HepG2 (cell line): Measurements from ENCODE around the gene VEGFA. TPM values are rescaled to one million over a fixed set of nuclear protein-coding genes. Genes with fewer than 3 reads are reported as not detected.

Experiments
- ESRRA ChIP-seq: sonication (generic); formaldehyde crosslinking; IDR thresholded peaks from 2 replicates; pipeline ENCODE4 v1.5.1; 2020; ENCODE audit warnings: mild to moderate bottlenecking, low read depth, missing genetic modification reagents
- NCOR1 ChIP-seq: fragments of 200-600 bp; sonication (generic); IDR thresholded peaks from 2 replicates; pipeline ENCODE4 v1.7.0; 2017; ENCODE audit warnings: antibody characterized with exemption, low read length, borderline replicate concordance
- NR2F2 ChIP-seq: IDR thresholded peaks from 2 replicates; pipeline ENCODE4 v1.6.1; 2012; ENCODE audit warnings: low read depth, inconsistent platforms, borderline replicate concordance
- NRL ChIP-seq: sonication (generic); formaldehyde crosslinking; IDR thresholded peaks from 2 replicates; pipeline ENCODE4 v1.5.0; 2020; ENCODE audit warnings: missing genetic modification reagents, mild to moderate bottlenecking, moderate library complexity, borderline replicate concordance
- ONECUT2 ChIP-seq: sonication (generic); formaldehyde crosslinking; IDR thresholded peaks from 2 replicates; pipeline ENCODE4 v1.4.0; 2020; ENCODE audit warnings: missing genetic modification reagents
- RORA ChIP-seq: sonication (generic); formaldehyde crosslinking; IDR thresholded peaks from 2 replicates; pipeline ENCODE4 v1.5.0; 2020; ENCODE audit warnings: mild to moderate bottlenecking, missing genetic modification reagents, moderate library complexity
- SAFB2 ChIP-seq: sonication (generic); formaldehyde crosslinking; IDR thresholded peaks from 2 replicates; pipeline ENCODE4 v1.5.1; 2020; ENCODE audit warnings: missing genetic modification reagents, low read depth, mild to moderate bottlenecking, borderline replicate concordance
- SAP130 ChIP-seq: IDR thresholded peaks from 2 replicates; pipeline ENCODE4 v1.6.1; 2016; ENCODE audit warnings: low read depth
- STAG1 ChIP-seq: sonication (generic); formaldehyde crosslinking; IDR thresholded peaks from 2 replicates; pipeline ENCODE4 v1.4.0; 2020; ENCODE audit warnings: missing genetic modification reagents
- SUZ12 ChIP-seq: fragments of 150-350 bp; IDR thresholded peaks from 2 replicates; pipeline ENCODE4 v1.6.1; 2014; ENCODE audit warnings: low read depth, low read length
- ZBTB25 ChIP-seq: IDR thresholded peaks from 2 replicates; pipeline ENCODE4 v1.6.1; 2018; ENCODE audit warnings: missing genetic modification reagents
- ZFP36 ChIP-seq: fragments of 150-350 bp; IDR thresholded peaks from 2 replicates; pipeline ENCODE4 v1.6.1; 2018; ENCODE audit warnings: borderline replicate concordance, low read length, low read depth; ENCODE audit not compliant: partially characterized antibody
- ZKSCAN5 ChIP-seq: sonication (generic); formaldehyde crosslinking; IDR thresholded peaks from 2 replicates; pipeline ENCODE4 v1.5.1; 2020; ENCODE audit warnings: mild to moderate bottlenecking, missing genetic modification reagents
- ZKSCAN8 ChIP-seq: IDR thresholded peaks from 2 replicates; pipeline ENCODE4 v1.6.1; 2016; ENCODE audit warnings: borderline replicate concordance, missing genetic modification reagents, missing compliant biosample characterization
- ZMAT3 ChIP-seq: sonication (generic); formaldehyde crosslinking; conservative IDR thresholded peaks from 2 replicates; pipeline ENCODE4 v1.7.0; 2021; ENCODE audit warnings: missing genetic modification reagents
- ZNF274 ChIP-seq: sonication (generic); formaldehyde crosslinking; IDR thresholded peaks from 2 replicates; pipeline ENCODE4 v1.5.1; 2020; ENCODE audit warnings: mild to moderate bottlenecking, missing genetic modification reagents
- ZNF543 ChIP-seq: sonication (generic); formaldehyde crosslinking; IDR thresholded peaks from 2 replicates; pipeline ENCODE4 v1.4.0; 2020; ENCODE audit warnings: mild to moderate bottlenecking, missing genetic modification reagents
- ZNF839 ChIP-seq: sonication (generic); formaldehyde crosslinking; IDR thresholded peaks from 2 replicates; pipeline ENCODE4 v1.4.0; 2020; ENCODE audit warnings: missing genetic modification reagents, mild to moderate bottlenecking, borderline replicate concordance
- polyA plus RNA-seq, 8 experiments: library from polyadenylated mRNA; depleted of rRNA in 3 of 8; stranded (reverse) in 7 of 8; unstranded in 1 of 8; fragments of >200 nt; fragmentation: Illumina TruSeq in 4 of 8; extraction: Trizol in 4 of 8; gene quantifications; 2 replicates each; pipeline versions ENCODE4 v1.2.1 to v1.2.3, GENCODE V29; 2011 to 2016; ENCODE audit warnings: low read depth in 4 of 8, missing spikeins in 1 of 8, mixed read lengths in 1 of 8; ENCODE audit not compliant: insufficient read depth in 1 of 8
- total RNA-seq, 5 experiments: library from RNA; depleted of rRNA; stranded (reverse); fragments of >200 nt; fragmentation: Illumina TruSeq; extraction: Trizol; gene quantifications; 2 replicates each; pipeline ENCODE4 v1.2.3, GENCODE V29; 2016; ENCODE audit warnings: low read depth in 1 of 5
- TF ChIP-seq, protein P1 (sequence below): IDR thresholded peaks from 2 replicates; pipeline ENCODE4 v1.6.1; 2018; ENCODE audit warnings: missing genetic modification reagents, mild to moderate bottlenecking, missing compliant biosample characterization
- TF ChIP-seq, protein P2 (sequence below): sonication (generic); formaldehyde crosslinking; IDR thresholded peaks from 2 replicates; pipeline ENCODE4 v1.5.0; 2020; ENCODE audit warnings: mild to moderate bottlenecking, missing genetic modification reagents, borderline replicate concordance
- TF ChIP-seq, protein P3 (sequence below): sonication (generic); formaldehyde crosslinking; IDR thresholded peaks from 2 replicates; pipeline ENCODE4 v1.8.0; 2022; ENCODE audit warnings: missing genetic modification reagents, mild to moderate bottlenecking, borderline replicate concordance
- TF ChIP-seq, protein P4 (sequence below): sonication (generic); formaldehyde crosslinking; IDR thresholded peaks from 2 replicates; pipeline ENCODE4 v1.4.0; 2020; ENCODE audit warnings: missing genetic modification reagents

Gene VEGFA
- total and polyA plus RNA-seq, 2 of the 13 experiments (the other 11 are each of a cell fraction or from before 2014, with no cell fraction given), result 68.1 to 629 TPM

DNA sequence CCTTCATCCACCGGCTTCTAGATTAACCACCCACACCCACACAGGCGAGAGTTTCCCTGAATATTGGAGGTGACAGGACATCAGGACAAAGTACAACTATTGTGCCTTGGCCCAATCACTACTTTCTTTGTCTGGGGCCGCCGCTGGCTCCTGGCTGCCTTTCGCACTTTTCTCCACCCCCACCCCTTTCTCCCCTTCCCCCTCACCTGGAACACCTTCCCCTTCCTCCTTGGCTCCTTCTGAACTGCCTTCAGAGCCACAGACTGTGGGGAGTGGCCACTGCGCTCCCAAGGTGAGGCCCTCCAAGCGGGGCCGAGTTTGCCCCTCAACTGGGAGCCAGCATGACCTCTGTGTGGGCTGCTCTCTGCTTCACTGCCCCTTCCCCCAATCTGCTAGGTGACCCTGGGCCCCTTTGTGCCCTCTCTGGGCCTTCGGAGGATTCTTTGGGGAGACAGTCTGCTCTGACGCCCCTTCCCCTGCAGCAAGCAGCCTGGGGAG lies 3.0 kb upstream of the VEGFA start (continued):
- TF ChIP-seq, protein P1, sequence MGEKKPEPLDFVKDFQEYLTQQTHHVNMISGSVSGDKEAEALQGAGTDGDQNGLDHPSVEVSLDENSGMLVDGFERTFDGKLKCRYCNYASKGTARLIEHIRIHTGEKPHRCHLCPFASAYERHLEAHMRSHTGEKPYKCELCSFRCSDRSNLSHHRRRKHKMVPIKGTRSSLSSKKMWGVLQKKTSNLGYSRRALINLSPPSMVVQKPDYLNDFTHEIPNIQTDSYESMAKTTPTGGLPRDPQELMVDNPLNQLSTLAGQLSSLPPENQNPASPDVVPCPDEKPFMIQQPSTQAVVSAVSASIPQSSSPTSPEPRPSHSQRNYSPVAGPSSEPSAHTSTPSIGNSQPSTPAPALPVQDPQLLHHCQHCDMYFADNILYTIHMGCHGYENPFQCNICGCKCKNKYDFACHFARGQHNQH (CRISPR knock-in tag), result no peak
- TF ChIP-seq, protein P2, sequence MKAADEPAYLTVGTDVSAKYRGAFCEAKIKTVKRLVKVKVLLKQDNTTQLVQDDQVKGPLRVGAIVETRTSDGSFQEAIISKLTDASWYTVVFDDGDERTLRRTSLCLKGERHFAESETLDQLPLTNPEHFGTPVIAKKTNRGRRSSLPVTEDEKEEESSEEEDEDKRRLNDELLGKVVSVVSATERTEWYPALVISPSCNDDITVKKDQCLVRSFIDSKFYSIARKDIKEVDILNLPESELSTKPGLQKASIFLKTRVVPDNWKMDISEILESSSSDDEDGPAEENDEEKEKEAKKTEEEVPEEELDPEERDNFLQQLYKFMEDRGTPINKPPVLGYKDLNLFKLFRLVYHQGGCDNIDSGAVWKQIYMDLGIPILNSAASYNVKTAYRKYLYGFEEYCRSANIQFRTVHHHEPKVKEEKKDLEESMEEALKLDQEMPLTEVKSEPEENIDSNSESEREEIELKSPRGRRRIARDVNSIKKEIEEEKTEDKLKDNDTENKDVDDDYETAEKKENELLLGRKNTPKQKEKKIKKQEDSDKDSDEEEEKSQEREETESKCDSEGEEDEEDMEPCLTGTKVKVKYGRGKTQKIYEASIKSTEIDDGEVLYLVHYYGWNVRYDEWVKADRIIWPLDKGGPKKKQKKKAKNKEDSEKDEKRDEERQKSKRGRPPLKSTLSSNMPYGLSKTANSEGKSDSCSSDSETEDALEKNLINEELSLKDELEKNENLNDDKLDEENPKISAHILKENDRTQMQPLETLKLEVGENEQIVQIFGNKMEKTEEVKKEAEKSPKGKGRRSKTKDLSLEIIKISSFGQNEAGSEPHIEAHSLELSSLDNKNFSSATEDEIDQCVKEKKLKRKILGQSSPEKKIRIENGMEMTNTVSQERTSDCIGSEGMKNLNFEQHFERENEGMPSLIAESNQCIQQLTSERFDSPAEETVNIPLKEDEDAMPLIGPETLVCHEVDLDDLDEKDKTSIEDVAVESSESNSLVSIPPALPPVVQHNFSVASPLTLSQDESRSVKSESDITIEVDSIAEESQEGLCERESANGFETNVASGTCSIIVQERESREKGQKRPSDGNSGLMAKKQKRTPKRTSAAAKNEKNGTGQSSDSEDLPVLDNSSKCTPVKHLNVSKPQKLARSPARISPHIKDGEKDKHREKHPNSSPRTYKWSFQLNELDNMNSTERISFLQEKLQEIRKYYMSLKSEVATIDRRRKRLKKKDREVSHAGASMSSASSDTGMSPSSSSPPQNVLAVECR (CRISPR knock-in tag), result 0 out of 2 replicates have a peak, but pooled peaks have one; percentile 10
- TF ChIP-seq NCOR1 (peak; percentile 33; the same call in 1 of the 2 replicates), ZMAT3 (CRISPR knock-in tag) (no peak), RORA (CRISPR knock-in tag) (no peak), STAG1 (CRISPR knock-in tag) (no peak), NR2F2 (no peak), ZBTB25 (CRISPR knock-in tag) (no peak), SAFB2 (CRISPR knock-in tag) (no peak), NRL (no peak), ZNF543 (no peak), SAP130 (CRISPR knock-in tag) (peak; percentile 40; the same call in 1 of the 2 replicates), ZKSCAN5 (peak; percentile 73), SUZ12 (no peak), ZNF839 (no peak), ZNF274 (CRISPR knock-in tag) (no peak), ONECUT2 (CRISPR knock-in tag) (no peak), ZFP36 (no peak), ZKSCAN8 (CRISPR knock-in tag) (no peak), ESRRA (CRISPR knock-in tag) (no peak)
- TF ChIP-seq, protein P3, sequence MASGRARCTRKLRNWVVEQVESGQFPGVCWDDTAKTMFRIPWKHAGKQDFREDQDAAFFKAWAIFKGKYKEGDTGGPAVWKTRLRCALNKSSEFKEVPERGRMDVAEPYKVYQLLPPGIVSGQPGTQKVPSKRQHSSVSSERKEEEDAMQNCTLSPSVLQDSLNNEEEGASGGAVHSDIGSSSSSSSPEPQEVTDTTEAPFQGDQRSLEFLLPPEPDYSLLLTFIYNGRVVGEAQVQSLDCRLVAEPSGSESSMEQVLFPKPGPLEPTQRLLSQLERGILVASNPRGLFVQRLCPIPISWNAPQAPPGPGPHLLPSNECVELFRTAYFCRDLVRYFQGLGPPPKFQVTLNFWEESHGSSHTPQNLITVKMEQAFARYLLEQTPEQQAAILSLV, result no peak; the same call in 1 of the 2 replicates
- TF ChIP-seq, protein P4, sequence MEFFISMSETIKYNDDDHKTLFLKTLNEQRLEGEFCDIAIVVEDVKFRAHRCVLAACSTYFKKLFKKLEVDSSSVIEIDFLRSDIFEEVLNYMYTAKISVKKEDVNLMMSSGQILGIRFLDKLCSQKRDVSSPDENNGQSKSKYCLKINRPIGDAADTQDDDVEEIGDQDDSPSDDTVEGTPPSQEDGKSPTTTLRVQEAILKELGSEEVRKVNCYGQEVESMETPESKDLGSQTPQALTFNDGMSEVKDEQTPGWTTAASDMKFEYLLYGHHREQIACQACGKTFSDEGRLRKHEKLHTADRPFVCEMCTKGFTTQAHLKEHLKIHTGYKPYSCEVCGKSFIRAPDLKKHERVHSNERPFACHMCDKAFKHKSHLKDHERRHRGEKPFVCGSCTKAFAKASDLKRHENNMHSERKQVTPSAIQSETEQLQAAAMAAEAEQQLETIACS (CRISPR knock-in tag), result no peak
